Tibial artery (tissue), 4 donors: ENCODE results near the gene MINK1.
"Not testable (repeated sequence)": the region's sequence is repeated elsewhere in the genome, so short reads cannot be mapped to it uniquely, and the experiment has no call there.

ENCODE experiments used
- DNase-seq, 2 donors: peaks; one replicate each; pipeline ENCODE4 v3.0.0-alpha.2; 2019
- H3K27ac ChIP-seq, 2 donors: fragments of 200-600 bp; sonication (generic) in 1 of 2; 1 replicate in 1 of 2; 2 replicates in 1 of 2; pipeline ENCODE4 v1.5.1; 2018 to 2019; ENCODE audit warnings: mild to moderate bottlenecking in 1 of 2
- H3K27me3 ChIP-seq, 2 donors: fragments of 200-600 bp; sonication (generic) in 1 of 2; one replicate each; pipeline versions ENCODE4 v1.5.1 to v1.6.0; 2016 to 2019
- H3K36me3 ChIP-seq, 3 donors: fragments of 200-600 bp; sonication (generic) in 2 of 3; one replicate each; pipeline ENCODE4 v1.5.1; 2016 to 2019; ENCODE audit warnings: mild to moderate bottlenecking in 2 of 3
- H3K4me1 ChIP-seq, 4 donors: fragments of 200-600 bp; sonication (generic) in 2 of 4; 1 replicate in 3 of 4; 2 replicates in 1 of 4; pipeline ENCODE4 v1.5.1; 2016 to 2019
- H3K4me3 ChIP-seq, 2 donors: fragments of 200-600 bp; sonication (generic) in 1 of 2; 1 replicate in 1 of 2; 2 replicates in 1 of 2; pipeline ENCODE4 v1.5.1; 2018 to 2019; ENCODE audit warnings: mild to moderate bottlenecking in 2 of 2
- H3K9me3 ChIP-seq, 3 donors: fragments of 200-600 bp; sonication (generic) in 1 of 3; one replicate each; pipeline ENCODE4 v1.5.1; 2016 to 2019
- CTCF ChIP-seq, 2 experiments: fragments of 200-600 bp in 1 of 2; fragments of 450-650 bp in 1 of 2; IDR thresholded peaks; one replicate each; pipeline ENCODE4 v1.5.1; 2017 to 2019; ENCODE audit warnings: antibody characterized with exemption in 2 of 2, mild to moderate bottlenecking in 1 of 2, moderate library complexity in 1 of 2
- intact Hi-C: fragments of 100-400 bp; cut with DNase I; formaldehyde crosslinking; loops from one replicate; pipeline ENCODE4 v1.15.0; 2023; ENCODE audit warnings: low total_unique reads

Gene MINK1

GRCh38 chr17:4920351-4921048 is 87.4 kb downstream of the MINK1 start:
- no peak overlapping the region for H3K27ac ChIP-seq
- H3K4me1 ChIP-seq: no peaks in the 10 kb centered on the region
- no peaks in the 10 kb centered on the region for H3K9me3 ChIP-seq
- peaks cover 0 to 5% of the 10 kb centered on the region in 2 donors for H3K27me3 ChIP-seq
- intact Hi-C loops: no loop called here
- no peaks in the 10 kb centered on the region for H3K36me3 ChIP-seq
- H3K4me3 ChIP-seq: no peak overlapping the region
- DNase-seq: no peak
- no peak for TF ChIP-seq CTCF (IDR thresholded peaks at IDR 0.05)

GRCh38 chr17:4921320-4921719 is 88.2 kb downstream of the MINK1 start:
- intact Hi-C loops: no loop called here
- no peak for DNase-seq
- Histone ChIP-seq H3K4me3 (no peak overlapping the region), H3K36me3 (no peaks in the 10 kb centered on the region), H3K27me3 (peaks cover 0 to 5% of the 10 kb centered on the region in 2 donors), H3K27ac (no peak overlapping the region), H3K4me1 (no peaks in the 10 kb centered on the region), H3K9me3 (no peaks in the 10 kb centered on the region)
- no peak for TF ChIP-seq CTCF (IDR thresholded peaks at IDR 0.05)

GRCh38 chr17:4926577-4927335 is 93.6 kb downstream of the MINK1 start:
- H3K27me3 ChIP-seq, intact Hi-C loops, H3K9me3 ChIP-seq, H3K4me3 ChIP-seq, H3K27ac ChIP-seq, H3K4me1 ChIP-seq, H3K36me3 ChIP-seq, DNase-seq: not testable (repeated sequence)

- H3K36me3 ChIP-seq: peaks cover 0 to 4% (median 0%) of the 10 kb centered on the region in 3 donors
- H3K4me3 ChIP-seq: no peak overlapping the region
- H3K27ac ChIP-seq: no peak overlapping the region
- no peak for TF ChIP-seq CTCF (IDR thresholded peaks at IDR 0.05)
- intact Hi-C loops: no loop called here
- no peaks in the 10 kb centered on the region for H3K27me3 ChIP-seq
- no peaks in the 10 kb centered on the region for H3K9me3 ChIP-seq
- no peak for DNase-seq
- H3K4me1 ChIP-seq: peaks cover 0 to 1% (median 0%) of the 10 kb centered on the region in 4 donors
Observed at GRCh38 chr17:4928881-4929280, 95.7 kb downstream of the MINK1 start.

GRCh38 chr17:4931963-4932362 is 98.8 kb downstream of the MINK1 start, which contains the start of gene GP1BA:
GP1BA (plus strand) TSS chr17:4932277; CDS start chr17:4932605, 328 bp downstream.
- no peaks in the 10 kb centered on the region for H3K9me3 ChIP-seq
- peaks cover under 1 to 20% (median 3%) of the 10 kb centered on the region in 3 donors for H3K36me3 ChIP-seq
- H3K4me3 ChIP-seq: no peak within 1 kb of the TSS
- peaks cover 0 to 9% (median 0%) of the 10 kb centered on the region in 4 donors for H3K4me1 ChIP-seq
- no peak within 1 kb of the TSS for H3K27ac ChIP-seq
- DNase-seq: no peak
- no peak for TF ChIP-seq CTCF (IDR thresholded peaks at IDR 0.05)
- no peaks in the 10 kb centered on the region for H3K27me3 ChIP-seq
- intact Hi-C loops: no loop called here

- TF ChIP-seq CTCF (IDR thresholded peaks at IDR 0.05): no peak
- Histone ChIP-seq H3K4me3 (no peak overlapping the region), H3K27ac (no peak overlapping the region), H3K36me3 (peaks cover 8 to 28% (median 11%) of the 10 kb centered on the region in 3 donors), H3K4me1 (peaks cover 0 to 13% (median 0%) of the 10 kb centered on the region in 4 donors), H3K9me3 (no peaks in the 10 kb centered on the region), H3K27me3 (no peaks in the 10 kb centered on the region)
- no peak for DNase-seq
- intact Hi-C loops: no loop called here
Observed at GRCh38 chr17:4932756-4933155, 99.6 kb downstream of the MINK1 start.
